Natural killer cell treated with Interleukin-12 subunit alpha and Interleukin-12 subunit beta and Interleukin-15 and Interleukin-18, amount 100 ng/mL, for 72 hours (primary cell): ENCODE measurements around the gene SEC24D. TPM values are rescaled to one million over a fixed set of nuclear protein-coding genes. Genes with fewer than 3 reads are reported as not detected.
"Not testable (repeated sequence)": the region's sequence is repeated elsewhere in the genome, so short reads cannot be mapped to it uniquely, and the experiment has no call there.

Experiments
- ATAC-seq, 2 donors: fragments of 150-1000 bp; cut with Tn5 transposase in 1 of 2; sonication (Bioruptor Pico), chemical (Tn5 transposase) in 1 of 2; 2 replicates each; pipeline ENCODE4 v1.10.0; 2021
- DNase-seq: peaks from one replicate; pipeline ENCODE4 v3.0.0; 2022; ENCODE audit warnings: low spot score
- H3K27ac Mint-ChIP-seq, 2 donors: 1 replicate in 1 of 2; 2 replicates in 1 of 2; pipeline ENCODE4 v1.8.0; 2022; ENCODE audit warnings: mixed read lengths in 2 of 2, mild to moderate bottlenecking in 1 of 2, moderate library complexity in 1 of 2
- H3K27me3 Mint-ChIP-seq, 2 donors: 1 replicate in 1 of 2; 2 replicates in 1 of 2; pipeline ENCODE4 v1.8.0; 2022; ENCODE audit warnings: mixed read lengths in 2 of 2
- H3K36me3 Mint-ChIP-seq: one replicate; pipeline ENCODE4 v1.8.0; 2022; ENCODE audit warnings: mixed read lengths
- H3K4me1 Mint-ChIP-seq, 2 donors: 1 replicate in 1 of 2; 2 replicates in 1 of 2; pipeline ENCODE4 v1.8.0; 2022; ENCODE audit warnings: low read depth in 2 of 2, mixed read lengths in 2 of 2, mild to moderate bottlenecking in 1 of 2
- H3K4me3 Mint-ChIP-seq: one replicate; pipeline ENCODE4 v1.8.0; 2022; ENCODE audit warnings: mixed read lengths
- H3K9me3 Mint-ChIP-seq: 2 replicates; pipeline ENCODE4 v1.8.0; 2022; ENCODE audit warnings: mixed read lengths
- total RNA-seq, 2 donors: library from RNA; stranded (reverse); gene quantifications; one replicate each; pipeline ENCODE4 v1.2.3, GENCODE V29; 2022

SEC24D gene
- total RNA-seq, 2 donors from 2014 or later, result 76.7 to 89.9 TPM

DNA sequence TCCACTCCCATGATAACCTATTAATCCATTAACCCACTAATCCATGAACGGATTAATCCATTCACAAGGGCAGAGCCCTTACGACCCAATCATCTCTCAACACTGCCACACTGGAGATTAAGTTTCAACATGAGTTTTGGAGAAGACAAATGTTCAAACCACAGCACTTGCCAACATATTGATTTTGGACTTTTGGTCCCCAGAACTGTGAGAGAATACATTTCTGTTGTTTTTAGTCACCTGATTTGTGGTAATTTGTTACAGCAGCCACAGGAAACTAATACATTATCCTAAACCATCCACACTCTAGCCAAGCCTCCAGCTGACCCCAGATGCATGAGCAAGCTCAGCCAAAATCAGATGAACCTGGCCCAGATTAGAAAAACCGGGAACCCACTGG, 22.4 kb downstream of the SEC24D start:
- H3K4me1 Mint-ChIP-seq, result peaks cover 13 to 18% of the 10 kb centered on the region in 2 donors
- peaks cover 46% of the 10 kb centered on the region for H3K36me3 Mint-ChIP-seq
- H3K4me3 Mint-ChIP-seq, result no peak overlapping the region
- ATAC-seq (no peak), DNase-seq (no peak)
- no peaks in the 10 kb centered on the region for H3K9me3 Mint-ChIP-seq
- H3K27me3 Mint-ChIP-seq, result no peaks in the 10 kb centered on the region
- H3K27ac Mint-ChIP-seq, result no peak overlapping the region

DNA sequence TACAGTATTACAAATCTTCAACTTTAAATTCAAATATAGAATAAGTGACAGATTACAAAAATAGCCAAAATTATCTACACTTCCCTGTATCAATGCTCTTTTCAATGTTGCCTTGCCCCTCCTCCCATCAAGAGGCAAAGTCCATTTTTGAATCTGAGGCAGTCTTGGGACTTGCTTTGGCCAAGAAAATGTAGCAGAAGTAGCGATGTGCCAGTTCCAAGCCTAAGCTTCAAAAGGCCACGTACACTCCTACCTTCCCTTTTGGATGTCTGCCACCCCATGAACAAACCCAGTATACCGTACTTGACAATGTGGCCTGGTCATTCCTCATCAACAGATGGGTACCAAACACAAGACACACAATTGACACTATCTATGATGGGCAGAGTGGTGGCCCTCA, 24.1 kb downstream of the SEC24D start:
- Mint-ChIP-seq H3K4me1 (peaks cover 12 to 18% of the 10 kb centered on the region in 2 donors), H3K4me3 (no peak overlapping the region), H3K27me3 (no peaks in the 10 kb centered on the region), H3K36me3 (peaks cover 48% of the 10 kb centered on the region), H3K9me3 (no peaks in the 10 kb centered on the region), H3K27ac (no peak overlapping the region)
- DNase-seq (no peak), ATAC-seq (no peak)

DNA sequence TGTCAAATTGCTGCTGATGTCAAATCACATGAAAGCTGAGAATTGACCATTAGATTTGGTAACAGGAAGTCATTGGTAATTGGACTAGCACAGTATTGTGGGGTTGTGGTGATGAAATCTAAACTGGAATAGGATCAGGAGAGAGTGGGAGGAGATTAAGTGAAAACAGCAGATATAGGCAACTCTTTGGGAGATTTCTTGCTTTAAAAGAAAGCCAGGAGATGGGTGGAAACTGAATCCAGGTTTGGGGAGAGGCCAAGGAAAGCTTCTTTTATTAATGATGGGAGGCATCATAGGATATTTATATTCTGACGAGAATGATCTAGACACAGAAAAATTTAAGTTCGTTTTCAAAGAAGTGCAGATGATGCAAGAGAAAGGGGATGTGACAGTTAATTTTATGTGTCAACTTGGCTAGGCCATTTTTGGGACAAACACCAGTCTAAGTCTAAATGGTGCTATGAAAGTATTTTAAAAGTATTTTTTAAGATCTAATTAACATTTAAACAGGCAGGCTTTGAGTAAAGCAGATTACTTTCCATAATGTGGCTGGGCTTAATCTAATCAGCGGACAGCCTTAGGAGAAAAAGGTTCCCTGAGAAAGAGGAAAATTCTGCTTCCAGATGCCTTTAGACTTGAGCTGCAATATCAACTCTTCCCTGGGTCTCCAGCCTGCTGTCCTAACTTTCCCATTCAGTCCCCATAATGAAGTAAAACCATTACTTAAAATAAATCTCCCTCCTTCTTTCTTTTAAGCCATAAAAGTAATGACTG, 24.7 kb downstream of the SEC24D start:
- DNase-seq (no peak), ATAC-seq (no peak)
- Mint-ChIP-seq H3K4me3 (no peak overlapping the region), H3K36me3 (peaks cover 48% of the 10 kb centered on the region), H3K4me1 (peaks cover 12 to 18% of the 10 kb centered on the region in 2 donors), H3K9me3 (no peaks in the 10 kb centered on the region), H3K27me3 (no peaks in the 10 kb centered on the region), H3K27ac (no peak overlapping the region)

DNA sequence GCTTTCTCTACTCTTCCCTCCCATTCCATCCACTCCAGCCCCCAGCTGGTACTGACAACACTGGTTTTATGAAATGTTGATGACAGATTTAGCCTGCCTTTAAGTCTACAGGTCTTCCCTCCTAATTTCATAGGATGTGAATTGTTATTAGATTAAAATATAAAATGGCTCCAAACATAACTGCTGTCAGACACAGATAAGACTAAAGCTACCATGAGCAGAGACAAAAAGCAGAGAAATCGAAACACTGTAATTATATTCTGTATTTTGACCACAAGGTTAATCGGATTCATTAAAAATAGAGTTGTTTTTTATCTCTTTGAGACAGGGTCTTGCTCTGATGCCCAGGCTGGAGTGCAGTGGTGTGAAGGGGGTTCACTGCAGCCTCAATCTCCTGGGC, 28.3 kb downstream of the SEC24D start:
- no peak overlapping the region for H3K4me3 Mint-ChIP-seq
- no peak for DNase-seq
- no peaks in the 10 kb centered on the region for H3K27me3 Mint-ChIP-seq
- H3K36me3 Mint-ChIP-seq, result peaks cover 39% of the 10 kb centered on the region
- no peak for ATAC-seq
- peaks cover 9 to 12% of the 10 kb centered on the region in 2 donors for H3K4me1 Mint-ChIP-seq
- H3K27ac Mint-ChIP-seq, result no peak overlapping the region
- no peaks in the 10 kb centered on the region for H3K9me3 Mint-ChIP-seq

DNA sequence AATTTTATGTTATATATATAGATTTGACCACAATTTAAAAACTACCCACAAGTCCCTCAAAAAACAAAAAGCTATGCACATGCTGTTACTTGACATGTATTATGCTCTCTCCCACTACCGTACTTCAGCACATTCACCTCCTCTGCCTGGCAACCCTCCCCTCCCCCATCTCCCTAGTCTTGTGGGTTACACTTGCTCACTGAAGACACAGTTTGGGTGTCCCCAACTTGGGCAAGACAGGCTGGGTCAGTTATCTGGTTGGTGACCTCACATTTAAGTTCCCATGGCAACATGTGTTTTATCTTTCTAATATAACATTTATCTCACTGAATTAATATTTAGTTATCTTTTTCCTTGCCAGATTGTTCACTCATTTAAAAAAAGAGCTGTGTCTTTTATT, 32.7 kb downstream of the SEC24D start:
- Mint-ChIP-seq H3K4me1 (peaks cover 0 to 5% of the 10 kb centered on the region in 2 donors), H3K36me3 (peaks cover 36% of the 10 kb centered on the region), H3K4me3 (no peak overlapping the region), H3K27ac (no peak overlapping the region), H3K9me3 (no peaks in the 10 kb centered on the region), H3K27me3 (no peaks in the 10 kb centered on the region)
- DNase-seq (no peak), ATAC-seq (no peak)

DNA sequence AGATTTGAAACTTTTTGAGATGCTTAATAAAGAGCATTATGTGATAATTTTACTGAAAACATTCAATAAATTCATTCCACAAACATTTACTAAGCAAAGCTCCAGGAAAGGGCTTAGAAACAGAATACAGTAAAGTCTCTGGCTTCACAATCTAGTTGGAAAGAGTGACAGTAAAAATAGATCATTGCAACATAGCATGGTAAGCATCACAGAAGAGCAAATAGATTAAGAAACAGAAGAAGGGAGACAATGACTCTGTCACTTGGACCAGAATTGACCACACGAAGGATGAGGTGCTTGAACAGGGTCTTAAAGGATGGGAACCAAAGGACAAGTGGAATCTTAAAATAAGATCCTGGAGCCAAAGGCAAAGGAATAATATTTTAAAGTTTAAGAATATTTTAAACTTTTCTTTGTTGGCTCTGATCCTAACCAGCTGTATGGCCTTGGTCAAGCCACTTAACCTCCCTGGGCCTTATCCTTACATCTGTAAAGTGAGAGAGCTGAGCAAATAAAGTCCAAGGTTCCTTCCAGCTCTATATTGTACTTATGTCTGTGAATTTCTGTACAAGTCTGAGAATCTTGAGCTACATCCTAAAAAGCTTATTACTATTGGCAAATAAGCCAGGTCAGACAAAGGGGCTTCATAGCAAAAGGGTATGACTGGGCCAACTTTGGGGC, 33.9 kb downstream of the SEC24D start:
- Mint-ChIP-seq H3K36me3 (peaks cover 36% of the 10 kb centered on the region), H3K4me3 (no peak overlapping the region), H3K4me1 (peaks cover 0 to 5% of the 10 kb centered on the region in 2 donors), H3K27me3 (no peaks in the 10 kb centered on the region), H3K9me3 (no peaks in the 10 kb centered on the region), H3K27ac (no peak overlapping the region)
- DNase-seq (no peak), ATAC-seq (no peak)

DNA sequence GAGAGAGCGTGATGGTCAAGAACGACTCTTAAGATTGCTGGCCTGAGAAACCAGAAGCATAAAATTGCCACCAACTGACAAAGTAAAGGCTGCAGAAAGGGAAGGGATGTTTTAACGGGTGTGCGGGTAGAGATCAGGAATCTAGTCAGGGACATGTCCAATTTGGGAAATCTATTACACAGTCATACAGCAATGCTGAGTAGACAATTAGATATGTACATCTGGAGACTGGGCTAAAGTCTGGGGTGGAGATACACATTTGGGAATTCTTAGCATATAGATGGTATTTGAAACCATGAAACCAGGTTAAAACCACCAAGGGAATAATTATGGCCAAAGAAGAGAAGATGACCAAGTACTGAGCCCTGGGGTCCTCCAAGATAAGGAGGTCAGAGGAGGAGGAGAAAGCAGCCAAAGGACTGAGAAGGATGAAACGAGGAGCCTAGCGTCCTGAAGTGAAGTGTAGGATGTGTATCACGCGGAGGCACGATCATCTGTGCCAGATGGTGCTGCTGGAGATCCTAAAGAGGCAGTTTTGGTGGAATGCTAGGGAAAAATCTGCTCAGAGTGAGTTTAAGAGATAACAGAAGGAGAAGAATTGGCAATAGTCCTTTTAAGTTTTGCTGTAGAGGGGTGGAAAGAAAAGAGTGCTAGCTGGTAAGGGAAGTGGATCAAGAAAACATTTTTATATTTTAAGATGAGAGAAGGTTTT, 36.5 kb downstream of the SEC24D start:
- peaks cover 0 to 5% of the 10 kb centered on the region in 2 donors for H3K4me1 Mint-ChIP-seq
- peaks cover 32% of the 10 kb centered on the region for H3K36me3 Mint-ChIP-seq
- no peak overlapping the region for H3K4me3 Mint-ChIP-seq
- no peak for DNase-seq
- no peaks in the 10 kb centered on the region for H3K9me3 Mint-ChIP-seq
- ATAC-seq, result no peak
- no peaks in the 10 kb centered on the region for H3K27me3 Mint-ChIP-seq
- H3K27ac Mint-ChIP-seq, result peak overlapping the region in 1 of 2 donors; percentile 3

DNA sequence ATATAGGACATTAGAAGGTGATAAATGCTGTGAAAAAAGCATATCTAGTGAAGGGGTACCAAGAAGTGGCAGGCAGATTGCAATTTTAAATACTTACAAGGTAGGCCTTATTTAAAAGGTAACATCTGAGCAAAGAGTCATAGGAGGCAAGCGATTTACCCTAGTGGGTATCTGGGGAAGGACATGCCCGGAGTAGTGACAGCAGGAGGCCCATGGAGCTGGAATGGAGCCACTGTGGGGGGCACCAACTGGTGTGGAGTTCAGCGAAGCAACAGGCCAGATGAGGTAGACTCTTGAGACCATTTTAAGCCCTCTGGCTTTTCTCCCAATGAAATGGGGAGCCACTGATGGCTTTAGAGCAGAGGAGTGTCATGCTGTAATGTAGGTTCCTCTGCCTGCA, 37.3 kb downstream of the SEC24D start:
- no peak for DNase-seq
- no peak for ATAC-seq
- H3K27me3 Mint-ChIP-seq, result no peaks in the 10 kb centered on the region
- H3K27ac Mint-ChIP-seq, result peak overlapping the region in 1 of 2 donors; percentile 3
- peaks cover 0 to 5% of the 10 kb centered on the region in 2 donors for H3K4me1 Mint-ChIP-seq
- H3K9me3 Mint-ChIP-seq, result no peaks in the 10 kb centered on the region
- no peak overlapping the region for H3K4me3 Mint-ChIP-seq
- H3K36me3 Mint-ChIP-seq, result peaks cover 27% of the 10 kb centered on the region

DNA sequence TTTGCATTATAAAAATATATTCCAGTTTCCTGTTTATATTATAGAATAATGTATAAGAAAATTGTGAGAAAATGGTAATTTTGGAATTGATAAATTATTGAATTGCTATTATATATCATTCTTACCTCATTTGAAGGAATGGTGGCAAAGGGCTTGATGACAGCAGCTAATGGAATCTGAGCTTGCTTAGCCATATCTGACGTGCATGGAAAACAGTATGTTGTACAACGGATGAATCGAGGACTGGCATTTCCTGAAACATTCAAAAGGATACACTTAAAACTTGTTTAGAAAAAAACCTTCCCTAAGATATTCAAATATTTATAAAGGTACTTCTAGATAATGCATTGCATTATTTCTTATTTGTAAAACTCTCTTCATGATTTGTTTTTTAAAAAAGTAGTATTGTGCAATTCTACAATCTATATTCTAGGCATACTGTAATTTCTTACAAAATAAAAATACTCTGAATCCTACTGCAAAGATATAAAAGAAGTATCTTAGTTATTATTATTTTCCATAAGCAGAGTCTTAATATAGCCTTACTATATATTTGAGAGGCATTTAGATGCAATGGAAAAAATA, 38.3 kb downstream of the SEC24D start:
- no peak for DNase-seq
- peaks cover 27% of the 10 kb centered on the region for H3K36me3 Mint-ChIP-seq

DNA sequence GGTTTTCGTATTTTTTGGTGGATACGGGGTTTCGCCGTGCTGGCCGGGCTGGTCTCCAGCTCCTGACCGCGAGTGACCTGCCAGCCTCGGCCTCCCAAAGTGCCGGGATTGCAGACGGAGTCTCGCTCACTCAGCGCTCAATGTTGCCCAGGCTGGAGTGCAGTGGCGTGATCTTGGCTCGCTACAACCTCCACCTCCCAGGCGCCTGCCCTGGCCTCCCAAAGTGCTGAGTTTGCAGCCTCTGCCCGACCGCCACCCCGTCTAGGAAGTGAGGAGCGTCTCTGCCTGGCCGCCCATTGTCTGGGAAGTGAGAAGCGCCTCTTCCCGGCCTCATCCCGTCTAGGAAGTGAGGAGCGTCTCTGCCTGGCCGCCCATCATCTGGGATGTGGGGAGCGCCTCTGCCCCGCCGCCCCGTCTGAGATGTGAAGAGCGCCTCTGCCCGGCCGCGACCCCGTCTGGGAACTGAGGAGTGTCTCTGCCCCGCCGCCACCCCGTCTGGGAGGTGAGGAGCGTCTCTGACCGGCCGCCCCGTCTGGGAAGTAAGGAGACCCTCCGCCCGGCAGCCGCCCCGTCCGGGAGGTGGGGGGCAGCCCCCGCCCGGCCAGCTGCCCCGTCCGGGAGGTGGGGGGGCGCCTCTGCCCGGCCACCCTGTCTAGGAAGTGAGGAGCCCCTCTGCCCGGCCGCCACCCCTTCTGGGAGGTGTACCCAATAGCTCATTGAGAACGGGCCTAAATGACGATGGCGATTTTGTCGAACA, 44.1 kb downstream of the SEC24D start:
- not testable (repeated sequence) for H3K27ac Mint-ChIP-seq, H3K36me3 Mint-ChIP-seq, H3K9me3 Mint-ChIP-seq, ATAC-seq, H3K4me3 Mint-ChIP-seq, H3K27me3 Mint-ChIP-seq, H3K4me1 Mint-ChIP-seq, DNase-seq

More for the DNA sequence above, 38.3 kb downstream of the SEC24D start:
- no peak for ATAC-seq
- no peak overlapping the region for H3K27ac Mint-ChIP-seq
- H3K27me3 Mint-ChIP-seq, result no peaks in the 10 kb centered on the region
- H3K4me1 Mint-ChIP-seq, result peaks cover 0 to 5% of the 10 kb centered on the region in 2 donors
- H3K9me3 Mint-ChIP-seq, result no peaks in the 10 kb centered on the region
- no peak overlapping the region for H3K4me3 Mint-ChIP-seq

DNA sequence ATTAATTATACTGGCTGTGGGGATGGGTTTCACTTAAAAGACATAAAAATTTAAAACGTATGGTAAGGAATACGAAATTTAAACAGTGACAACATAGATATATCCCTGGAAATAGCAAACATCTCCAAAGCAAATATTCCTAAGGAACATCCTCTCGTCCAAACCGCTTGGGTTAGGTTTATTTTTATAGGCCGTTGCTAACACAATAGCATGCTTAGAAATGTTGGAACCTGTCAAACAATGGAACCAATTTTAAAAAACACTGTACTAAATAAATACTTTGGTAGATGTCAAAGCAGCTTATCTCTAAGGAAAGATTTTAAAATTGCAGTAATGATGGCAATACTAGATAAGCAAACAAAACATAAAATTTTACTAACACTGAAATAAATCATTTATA, 45.4 kb downstream of the SEC24D start:
- Mint-ChIP-seq H3K27me3 (no peaks in the 10 kb centered on the region), H3K4me1 (no peaks in the 10 kb centered on the region), H3K9me3 (no peaks in the 10 kb centered on the region), H3K4me3 (no peak overlapping the region), H3K36me3 (no peaks in the 10 kb centered on the region), H3K27ac (no peak overlapping the region)
- DNase-seq (no peak), ATAC-seq (no peak)

DNA sequence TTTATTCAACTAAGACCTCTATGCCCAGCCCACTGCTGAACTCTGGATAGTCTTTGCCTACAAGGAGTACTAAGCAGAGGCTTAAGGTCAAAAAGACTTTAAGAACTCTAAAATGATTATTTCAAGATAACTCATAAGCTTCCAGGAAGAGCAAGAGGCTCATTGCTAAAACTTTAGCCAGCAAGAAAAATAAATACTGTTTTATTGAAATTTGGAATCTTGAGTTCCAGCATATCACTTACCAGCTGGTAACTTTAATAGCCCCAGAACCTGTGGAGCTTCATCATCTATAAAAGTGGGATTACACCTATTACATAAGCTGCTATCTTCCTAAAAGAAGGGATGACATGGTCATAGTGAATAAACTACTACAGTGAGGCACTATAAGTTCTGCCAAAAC, 47.0 kb downstream of the SEC24D start:
- no peaks in the 10 kb centered on the region for H3K4me1 Mint-ChIP-seq
- H3K27me3 Mint-ChIP-seq, result no peaks in the 10 kb centered on the region
- no peak overlapping the region for H3K27ac Mint-ChIP-seq
- ATAC-seq (no peak), DNase-seq (no peak)
- no peak overlapping the region for H3K4me3 Mint-ChIP-seq
- no peaks in the 10 kb centered on the region for H3K9me3 Mint-ChIP-seq
- no peaks in the 10 kb centered on the region for H3K36me3 Mint-ChIP-seq

DNA sequence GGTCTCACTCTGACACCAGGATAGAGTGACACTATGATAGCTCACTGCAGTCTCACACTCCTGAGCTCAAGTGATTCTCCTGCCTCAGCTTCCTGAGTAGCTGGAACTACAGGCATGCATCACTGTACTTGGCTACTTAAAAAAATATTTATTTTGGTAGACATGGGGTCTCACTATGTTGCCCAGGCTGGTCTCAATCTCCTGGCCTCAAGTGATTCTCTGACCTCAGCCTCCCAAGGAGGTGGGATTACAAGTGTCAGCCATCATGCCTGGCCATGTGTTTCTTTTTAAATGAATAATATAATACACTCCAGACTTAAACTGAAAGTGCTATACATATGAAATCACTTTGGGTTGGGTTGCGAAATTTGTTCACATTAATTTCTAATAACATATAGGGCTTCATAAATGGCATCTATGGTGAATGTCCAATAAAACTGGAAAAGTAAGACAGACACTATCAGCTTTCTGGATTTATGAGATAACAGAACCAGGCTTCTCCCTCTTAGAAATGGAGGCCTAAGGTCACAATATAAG, 48.0 kb downstream of the SEC24D start:
- DNase-seq (no peak), ATAC-seq (no peak)
- Mint-ChIP-seq H3K4me1 (peaks cover 0 to 3% of the 10 kb centered on the region in 2 donors), H3K27me3 (no peaks in the 10 kb centered on the region), H3K27ac (no peak overlapping the region), H3K36me3 (no peaks in the 10 kb centered on the region), H3K4me3 (no peak overlapping the region), H3K9me3 (no peaks in the 10 kb centered on the region)
